ENCODE measurements around the gene AKR1E2. TPM values are rescaled to one million over a fixed set of nuclear protein-coding genes. Genes with fewer than 3 reads are reported as not detected.

AKR1E2 gene
- total RNA-seq, 2 experiments from 2014 or later = 7.1 to 7.3 TPM

GRCh38 chr10:4883079-4883739 is 57.2 kb downstream of the AKR1E2 start:
- H3K27me3 Mint-ChIP-seq (ENCODE audit: low read depth) = no peaks in the 10 kb centered on the region
- CTCF ChIA-PET = interaction anchor here (0.8 kb wide), 1 partner anchor 28 kb away, joined by 3 read pairs; no protein-coding TSS in a partner anchor
- H3K4me3 Mint-ChIP-seq = no peak overlapping the region
- H3K4me1 Mint-ChIP-seq (ENCODE audit: low read depth) = no peaks in the 10 kb centered on the region
- H3K27ac Mint-ChIP-seq = no peak overlapping the region
- peaks cover 6% of the 10 kb centered on the region for H3K36me3 Mint-ChIP-seq (ENCODE audit: low read depth)
- H3K9me3 Mint-ChIP-seq = no peaks in the 10 kb centered on the region
- intact Hi-C loops (cut with micrococcal nuclease) = no loop called here
- no peak for DNase-seq

- DNase-seq = no peak
- intact Hi-C loops (cut with micrococcal nuclease) = no loop called here
- Mint-ChIP-seq H3K36me3 (ENCODE audit: low read depth) (peaks cover 6% of the 10 kb centered on the region), H3K4me1 (ENCODE audit: low read depth) (no peaks in the 10 kb centered on the region), H3K27me3 (ENCODE audit: low read depth) (no peaks in the 10 kb centered on the region), H3K9me3 (no peaks in the 10 kb centered on the region), H3K4me3 (no peak overlapping the region), H3K27ac (no peak overlapping the region)
- CTCF ChIA-PET = no interaction called here
Measured at GRCh38 chr10:4885162-4885561, 59.2 kb downstream of the AKR1E2 start.

- Mint-ChIP-seq H3K27ac (no peak overlapping the region), H3K4me3 (no peak overlapping the region), H3K27me3 (ENCODE audit: low read depth) (no peaks in the 10 kb centered on the region), H3K9me3 (no peaks in the 10 kb centered on the region), H3K4me1 (ENCODE audit: low read depth) (no peaks in the 10 kb centered on the region), H3K36me3 (ENCODE audit: low read depth) (peaks cover 3% of the 10 kb centered on the region)
- DNase-seq = no peak
- CTCF ChIA-PET = interaction anchor here (1.5 kb wide), 1 partner anchor 38 kb away, joined by 4 read pairs; no protein-coding TSS in a partner anchor
- intact Hi-C loops (cut with micrococcal nuclease) = no loop called here
Measured at GRCh38 chr10:4887501-4887900, 61.5 kb downstream of the AKR1E2 start.

GRCh38 chr10:4888236-4888635 is 62.2 kb downstream of the AKR1E2 start:
- H3K27me3 Mint-ChIP-seq (ENCODE audit: low read depth) = no peaks in the 10 kb centered on the region
- H3K4me3 Mint-ChIP-seq = no peak overlapping the region
- intact Hi-C loops (cut with micrococcal nuclease) = no loop called here
- CTCF ChIA-PET = interaction anchor here (1.5 kb wide), 1 partner anchor 39 kb away, joined by 4 read pairs; no protein-coding TSS in a partner anchor
- H3K36me3 Mint-ChIP-seq (ENCODE audit: low read depth) = peaks cover 3% of the 10 kb centered on the region
- no peak overlapping the region for H3K27ac Mint-ChIP-seq
- no peak for DNase-seq
- no peaks in the 10 kb centered on the region for H3K4me1 Mint-ChIP-seq (ENCODE audit: low read depth)
- H3K9me3 Mint-ChIP-seq = no peaks in the 10 kb centered on the region

GRCh38 chr10:4889959-4890358 is 64.0 kb downstream of the AKR1E2 start:
- no peaks in the 10 kb centered on the region for H3K4me1 Mint-ChIP-seq (ENCODE audit: low read depth)
- no peak overlapping the region for H3K27ac Mint-ChIP-seq
- no peak for DNase-seq
- H3K4me3 Mint-ChIP-seq = no peak overlapping the region
- CTCF ChIA-PET = interaction anchor here (0.6 to 1.1 kb wide), 2 partner anchors 40 to 385 kb away, joined by 3 to 6 read pairs; no protein-coding TSS in a partner anchor
- peaks cover 3% of the 10 kb centered on the region for H3K36me3 Mint-ChIP-seq (ENCODE audit: low read depth)
- intact Hi-C loops (cut with micrococcal nuclease) = no loop called here
- H3K9me3 Mint-ChIP-seq = no peaks in the 10 kb centered on the region
- H3K27me3 Mint-ChIP-seq (ENCODE audit: low read depth) = no peaks in the 10 kb centered on the region

- no peaks in the 10 kb centered on the region for H3K9me3 Mint-ChIP-seq
- CTCF ChIA-PET = no interaction called here
- no peak overlapping the region for H3K27ac Mint-ChIP-seq
Measured at GRCh38 chr10:4892681-4893080, 66.7 kb downstream of the AKR1E2 start.

GRCh38 chr10:4894335-4894734 is 68.3 kb downstream of the AKR1E2 start:
- CTCF ChIA-PET = interaction anchor here (0.6 to 1.4 kb wide), 2 partner anchors 45 to 1951 kb away, joined by 4 to 5 read pairs; no protein-coding TSS in a partner anchor
- no peak overlapping the region for H3K4me3 Mint-ChIP-seq
- H3K36me3 Mint-ChIP-seq (ENCODE audit: low read depth) = peaks cover 2% of the 10 kb centered on the region
- intact Hi-C loops (cut with micrococcal nuclease) = no loop called here
- H3K27ac Mint-ChIP-seq = no peak overlapping the region
- no peaks in the 10 kb centered on the region for H3K9me3 Mint-ChIP-seq
- no peaks in the 10 kb centered on the region for H3K27me3 Mint-ChIP-seq (ENCODE audit: low read depth)
- H3K4me1 Mint-ChIP-seq (ENCODE audit: low read depth) = no peaks in the 10 kb centered on the region
- DNase-seq = no peak

More at GRCh38 chr10:4892681-4893080, 66.7 kb downstream of the AKR1E2 start:
- Mint-ChIP-seq H3K4me1 (ENCODE audit: low read depth) (no peaks in the 10 kb centered on the region), H3K4me3 (no peak overlapping the region), H3K27me3 (ENCODE audit: low read depth) (no peaks in the 10 kb centered on the region), H3K36me3 (ENCODE audit: low read depth) (peaks cover 2% of the 10 kb centered on the region)
- intact Hi-C loops (cut with micrococcal nuclease) = no loop called here
- DNase-seq = no peak

Other genes starting within 250 kb of the AKR1E2 start
- gene AKR1C1, start 137.2 kb downstream of the AKR1E2 start, total RNA-seq = 1 to 10 TPM in 1 of 2 experiments, under 1 TPM in 1; 0.41 to 1.1 TPM
- under 1 TPM in 1 of 2 experiments, not detected in 1; 0.10 TPM for gene AKR1C2, start 177.7 kb downstream of the AKR1E2 start, total RNA-seq